ENCODE data around the gene CCDC157. TPM values are rescaled to one million over a fixed set of nuclear protein-coding genes. Genes with fewer than 3 reads are reported as not detected.

CCDC157 gene
- total RNA-seq (1 to 10 TPM; 1.3 to 1.4 TPM), polyA plus RNA-seq (under 1 TPM; 0.53 to 0.69 TPM)

GRCh38 chr22:30356449-30357235, at the start of gene CCDC157, which contains the start of gene SF3A1:
Gene CCDC157, plus strand, starts transcription at chr22:30357007. Its CDS starts 8,994 bp downstream, at chr22:30366001.
Gene SF3A1, minus strand, starts transcription at chr22:30356894. Its CDS starts 102 bp downstream, at chr22:30356792.
- Histone ChIP-seq H3K27ac (ENCODE audit: low read depth in 1 of 2, low read length in 2 of 2) (peak within 1 kb of the TSS; percentile 97 to 100), H3K27me3 (ENCODE audit: control insufficient read depth in 4 of 4, insufficient read depth in 4 of 4, low read length in 3 of 4) (no peaks in the 10 kb centered on the region), H3K4me3 (ENCODE audit: low read depth in 1 of 3, low read length in 3 of 3) (peak within 1 kb of the TSS; percentile 78 to 88 (median 80)), H3K36me3 (ENCODE audit: control insufficient read depth in 4 of 4, insufficient read depth in 3 of 4, low read depth in 1 of 4, low read length in 3 of 4) (peaks cover 9 to 14% (median 13%) of the 10 kb centered on the region in 4 donors), H3K4me1 (ENCODE audit: control insufficient read depth in 4 of 4, insufficient read depth in 4 of 4, low read length in 3 of 4) (peaks cover 6 to 32% (median 26%) of the 10 kb centered on the region in 4 donors), H3K9me3 (ENCODE audit: control insufficient read depth in 4 of 4, low read length in 3 of 4) (no peaks in the 10 kb centered on the region), H3K9ac (ENCODE audit: low read depth in 1 of 2, low read length in 2 of 2) (peak within 1 kb of the TSS; percentile 82 to 86)
- peak; percentile 89 for DNase-seq (ENCODE audit: low spot score)
- TF ChIP-seq REST (IDR thresholded peaks at IDR 0.05) (peak; percentile 79), JUND (IDR thresholded peaks at IDR 0.05) (no peak), TAF1 (conservative IDR thresholded peaks at IDR 0.05) (no peak), FOXA1 (IDR thresholded peaks at IDR 0.05) (no peak), EGR1 (IDR thresholded peaks at IDR 0.05; ENCODE audit: low read depth in 2 of 2) (no peak), GABPA (IDR thresholded peaks at IDR 0.05 in 1 of 2, conservative IDR thresholded peaks at IDR 0.05 in 1 of 2) (peak; percentile 50 to 92), HNF4G (IDR thresholded peaks at IDR 0.05) (no peak), YY1 (IDR thresholded peaks at IDR 0.05) (peak; percentile 98), MAX (IDR thresholded peaks at IDR 0.05) (no peak), SP1 (IDR thresholded peaks at IDR 0.05) (peak; percentile 15), HNF4A (conservative IDR thresholded peaks at IDR 0.05) (no peak), RAD21 (IDR thresholded peaks at IDR 0.05) (peak; percentile 44 to 50), RXRA (IDR thresholded peaks at IDR 0.05) (no peak), ATF3 (IDR thresholded peaks at IDR 0.05) (no peak), ZBTB33 (IDR thresholded peaks at IDR 0.05) (no peak), CTCF (IDR thresholded peaks at IDR 0.05; ENCODE audit: low read depth, low read length, missing input control) (no peak)
- WGBS = under 1% methylated on average over 91 of the region's 91 CpGs

Data from liver (tissue), 9 donors.